GM12891 (cell line): ENCODE measurements around the gene PCDHGB6.

Experiments
- PAX5 ChIP-seq: IDR thresholded peaks from 2 replicates; pipeline ENCODE4 v1.6.1; 2011; ENCODE audit warnings: low read length, moderate library complexity, mild to moderate bottlenecking; ENCODE audit not compliant: insufficient read depth, severe bottlenecking
- POLR2A ChIP-seq: IDR thresholded peaks from 2 replicates; pipeline ENCODE4 v1.6.1; 2011; ENCODE audit warnings: low read depth, low read length, control low read depth
- POLR2AphosphoS5 ChIP-seq: IDR thresholded peaks from 2 replicates; pipeline ENCODE4 v1.6.1; 2011; ENCODE audit warnings: low read depth, low read length, control low read depth

DNA sequence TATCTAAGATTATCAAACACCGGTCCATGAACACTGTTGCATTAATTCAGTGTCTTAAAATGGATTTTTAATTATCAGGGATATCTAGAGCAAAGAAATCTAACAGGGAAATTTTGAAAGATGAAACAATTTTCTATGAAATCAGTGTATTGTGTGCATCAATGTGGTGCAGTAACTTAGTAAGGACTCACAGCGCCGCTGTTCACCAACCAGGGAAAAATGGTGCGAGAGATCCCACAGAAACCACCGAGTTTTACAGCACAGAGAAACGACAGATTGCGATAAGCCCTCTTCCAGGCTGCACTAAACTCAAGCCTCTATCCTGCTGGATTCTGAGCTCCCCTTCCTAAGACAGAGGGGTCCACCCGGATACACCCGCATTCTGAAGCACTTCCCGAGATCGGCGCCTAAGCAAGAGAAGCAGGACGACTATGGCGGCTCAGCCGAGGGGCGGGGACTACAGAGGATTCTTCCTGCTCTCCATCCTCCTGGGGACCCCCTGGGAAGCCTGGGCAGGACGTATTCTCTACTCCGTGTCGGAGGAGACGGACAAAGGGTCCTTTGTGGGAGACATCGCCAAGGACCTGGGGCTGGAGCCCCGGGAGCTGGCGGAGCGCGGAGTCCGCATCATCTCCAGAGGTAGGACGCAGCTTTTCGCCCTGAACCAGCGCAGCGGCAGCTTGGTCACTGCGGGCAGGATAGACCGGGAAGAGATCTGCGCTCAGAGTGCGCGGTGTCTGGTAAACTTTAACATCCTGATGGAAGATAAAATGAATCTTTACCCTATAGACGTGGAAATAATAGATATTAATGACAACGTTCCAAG, 25.1 kb upstream of the PCDHGB6 start, which contains the start of gene PCDHGA7:
- no peak for TF ChIP-seq PAX5
- no peak for TF ChIP-seq POLR2AphosphoS5
- no peak for TF ChIP-seq POLR2A
